ENCODE measurements around the gene CASP5.

Gene CASP5

DNA sequence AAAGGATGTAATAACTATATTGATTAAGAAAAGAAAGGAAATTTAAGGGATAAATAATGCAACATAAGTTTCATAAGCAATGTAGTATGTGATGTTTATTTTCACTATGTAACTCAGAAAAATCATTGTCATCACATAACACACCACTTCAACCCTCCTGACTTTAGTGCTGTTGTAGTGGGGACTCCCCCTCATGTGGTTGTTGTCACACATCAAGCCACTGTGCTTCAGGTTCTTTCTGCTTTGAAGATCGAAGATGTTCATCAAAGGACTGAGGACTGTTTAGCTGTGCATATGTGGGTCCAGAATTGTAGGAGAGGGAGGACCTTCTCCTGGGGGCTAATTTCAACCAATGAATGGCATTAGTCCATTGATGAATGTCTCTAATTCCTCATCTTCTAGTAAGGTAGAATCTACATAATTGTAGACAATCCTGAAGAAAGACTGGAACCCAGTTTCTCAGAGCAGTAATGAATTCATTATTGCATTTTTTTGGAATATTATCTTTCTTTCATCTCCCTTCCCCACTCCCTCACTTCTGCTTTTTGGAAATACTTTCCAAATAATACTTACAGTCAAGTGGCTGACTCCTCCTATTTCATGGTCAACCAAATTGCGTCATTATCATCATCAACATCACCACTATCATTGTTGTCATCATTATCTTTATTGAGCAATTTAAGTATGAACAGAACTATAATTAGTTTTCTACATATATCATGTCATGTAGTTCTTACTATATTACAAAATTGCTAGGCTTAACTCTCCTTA lies 31.9 kb upstream of the CASP5 start:
- Histone ChIP-seq H2BK15ac (ENCODE audit: low read length) (no peak overlapping the region), H3K9ac (ENCODE audit: low read depth, low read length, poor library complexity) (no peak overlapping the region), H3K18ac (ENCODE audit: low read length) (no peak overlapping the region), H4K8ac (ENCODE audit: low read depth, low read length) (no peak overlapping the region), H3K27ac (replicated peaks; ENCODE audit: low read length) (no peak overlapping the region), H3K14ac (ENCODE audit: low read length) (no peak overlapping the region), H3K9me3 (replicated peaks in 1 of 2; ENCODE audit: control insufficient read depth in 2 of 2, insufficient read depth in 1 of 2, low read depth in 1 of 2, low read length in 2 of 2) (no peaks in the 10 kb centered on the region), H3K4ac (ENCODE audit: low read length) (no peak overlapping the region), H3K4me1 (ENCODE audit: control insufficient read depth in 2 of 2, insufficient read depth in 1 of 2, low read depth in 1 of 2, low read length in 2 of 2) (peaks cover 0 to 2% of the 10 kb centered on the region in 2 donors), H3K23ac (ENCODE audit: low read depth, low read length, poor library complexity) (no peak overlapping the region), H2BK5ac (ENCODE audit: low read length) (no peak overlapping the region), H4K91ac (ENCODE audit: low read depth, low read length, poor library complexity) (no peak overlapping the region), H2AFZ (ENCODE audit: low read length) (no peak overlapping the region), H2BK120ac (ENCODE audit: low read depth, low read length) (no peak overlapping the region), H3K79me1 (ENCODE audit: low read depth, low read length) (no peaks in the 10 kb centered on the region), H3K4me2 (ENCODE audit: insufficient read depth, low read length, poor library complexity, severe bottlenecking) (no peak overlapping the region), H2BK12ac (ENCODE audit: low read length) (no peak overlapping the region), H3K36me3 (replicated peaks in 1 of 2; ENCODE audit: control insufficient read depth in 2 of 2, insufficient read depth in 2 of 2, low read length in 2 of 2) (no peaks in the 10 kb centered on the region), H3K4me3 (ENCODE audit: low read length in 2 of 2) (no peak overlapping the region), H3K27me3 (ENCODE audit: control insufficient read depth in 3 of 3, insufficient read depth in 3 of 3, low read depth in 1 of 3, low read length in 3 of 3) (no peaks in the 10 kb centered on the region), H2AK5ac (ENCODE audit: low read depth, low read length) (no peak overlapping the region)
- no peak for DNase-seq (ENCODE audit: low spot score)
- no CpG with 5 or more reads among the region's 2 CpGs for WGBS, 2 donors (ENCODE audit: extremely low coverage in 2 of 2, insufficient read length in 2 of 2, insufficient replicate concordance in 1 of 2)

DNA sequence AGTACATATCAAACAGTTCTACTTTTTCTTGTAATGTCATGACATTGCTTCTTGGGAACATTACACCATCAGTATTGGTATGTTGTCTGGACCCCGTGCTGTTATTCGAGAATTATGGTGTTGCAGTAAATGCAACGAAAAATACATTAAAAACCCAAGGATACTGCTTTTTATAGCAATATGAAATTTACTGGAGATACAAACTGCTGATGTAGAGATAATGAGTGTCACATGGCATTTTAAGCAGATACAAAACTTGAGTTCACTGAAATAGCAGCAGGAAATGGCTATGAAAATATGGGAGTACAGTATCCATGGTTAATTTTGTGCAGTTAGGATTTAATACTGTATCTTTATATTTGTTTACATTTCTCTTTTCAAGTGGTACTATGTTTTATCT lies 29.5 kb upstream of the CASP5 start:
- Histone ChIP-seq H2BK12ac (ENCODE audit: low read length) (no peak overlapping the region), H3K9ac (ENCODE audit: low read depth, low read length, poor library complexity) (no peak overlapping the region), H3K23ac (ENCODE audit: low read depth, low read length, poor library complexity) (no peak overlapping the region), H3K4me3 (ENCODE audit: low read length in 2 of 2) (no peak overlapping the region), H3K4me2 (ENCODE audit: insufficient read depth, low read length, poor library complexity, severe bottlenecking) (no peak overlapping the region), H2AFZ (ENCODE audit: low read length) (no peak overlapping the region), H2BK15ac (ENCODE audit: low read length) (no peak overlapping the region), H3K4me1 (ENCODE audit: control insufficient read depth in 2 of 2, insufficient read depth in 1 of 2, low read depth in 1 of 2, low read length in 2 of 2) (peaks cover 0 to 2% of the 10 kb centered on the region in 2 donors), H2AK5ac (ENCODE audit: low read depth, low read length) (no peak overlapping the region), H2BK5ac (ENCODE audit: low read length) (no peak overlapping the region), H3K36me3 (replicated peaks in 1 of 2; ENCODE audit: control insufficient read depth in 2 of 2, insufficient read depth in 2 of 2, low read length in 2 of 2) (no peaks in the 10 kb centered on the region), H3K79me1 (ENCODE audit: low read depth, low read length) (no peaks in the 10 kb centered on the region), H3K27ac (replicated peaks; ENCODE audit: low read length) (no peak overlapping the region), H3K4ac (ENCODE audit: low read length) (no peak overlapping the region), H4K8ac (ENCODE audit: low read depth, low read length) (no peak overlapping the region), H3K27me3 (ENCODE audit: control insufficient read depth in 3 of 3, insufficient read depth in 3 of 3, low read depth in 1 of 3, low read length in 3 of 3) (no peaks in the 10 kb centered on the region), H3K18ac (ENCODE audit: low read length) (no peak overlapping the region), H3K9me3 (replicated peaks in 1 of 2; ENCODE audit: control insufficient read depth in 2 of 2, insufficient read depth in 1 of 2, low read depth in 1 of 2, low read length in 2 of 2) (no peaks in the 10 kb centered on the region), H3K14ac (ENCODE audit: low read length) (no peak overlapping the region), H4K91ac (ENCODE audit: low read depth, low read length, poor library complexity) (no peak overlapping the region), H2BK120ac (ENCODE audit: low read depth, low read length) (no peak overlapping the region)
- DNase-seq (ENCODE audit: low spot score) = no peak
- WGBS, 2 donors (ENCODE audit: extremely low coverage in 2 of 2, insufficient read length in 2 of 2, insufficient replicate concordance in 1 of 2) = no CpG with 5 or more reads among the region's 3 CpGs

DNA sequence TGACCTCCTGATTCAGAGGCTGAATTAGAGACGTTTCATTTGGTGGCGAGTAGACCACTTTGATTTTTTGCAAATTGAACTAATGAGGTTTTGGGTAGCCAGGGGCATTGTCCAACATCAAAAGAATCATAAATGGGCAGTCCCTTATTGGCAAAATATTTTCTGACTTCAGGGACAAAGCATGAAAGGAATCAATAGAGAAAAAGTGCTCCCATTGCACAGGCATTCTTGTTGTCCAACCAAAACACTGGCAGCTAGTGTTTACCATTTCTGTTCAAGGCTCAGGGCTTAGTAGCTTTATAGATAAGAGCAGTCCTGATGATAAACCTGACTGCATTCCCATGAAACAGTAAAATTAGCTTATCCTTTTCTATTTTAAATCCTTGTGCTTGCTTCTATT lies 28.6 kb upstream of the CASP5 start:
- Histone ChIP-seq H4K8ac (ENCODE audit: low read depth, low read length) (no peak overlapping the region), H3K4me3 (ENCODE audit: low read length in 2 of 2) (no peak overlapping the region)

DNA sequence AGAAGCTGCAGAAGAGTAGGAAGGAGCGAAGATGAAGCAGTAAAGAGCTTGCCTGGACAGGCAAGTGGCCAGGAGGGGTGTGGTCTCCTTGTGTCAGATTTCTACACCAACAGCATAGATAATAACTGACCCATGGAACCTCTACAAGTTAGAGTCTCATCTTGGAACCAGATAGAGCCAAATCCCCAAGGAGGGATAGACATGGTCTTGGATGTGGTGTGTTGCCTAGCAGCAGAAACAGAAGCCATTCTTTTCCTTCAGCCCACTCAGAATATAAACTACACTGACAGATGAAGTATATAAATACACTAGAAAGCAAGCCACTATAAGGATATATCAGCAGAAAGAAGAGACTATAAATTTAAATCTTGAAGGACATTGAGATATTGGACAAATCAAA lies 26.5 kb upstream of the CASP5 start:
- Histone ChIP-seq H2BK12ac (ENCODE audit: low read length) (no peak overlapping the region), H3K9me3 (replicated peaks in 1 of 2; ENCODE audit: control insufficient read depth in 2 of 2, insufficient read depth in 1 of 2, low read depth in 1 of 2, low read length in 2 of 2) (no peaks in the 10 kb centered on the region), H3K36me3 (replicated peaks in 1 of 2; ENCODE audit: control insufficient read depth in 2 of 2, insufficient read depth in 2 of 2, low read length in 2 of 2) (no peaks in the 10 kb centered on the region), H3K4ac (ENCODE audit: low read length) (no peak overlapping the region), H2AFZ (ENCODE audit: low read length) (peak overlapping the region; percentile 31), H4K8ac (ENCODE audit: low read depth, low read length) (no peak overlapping the region), H2BK5ac (ENCODE audit: low read length) (no peak overlapping the region), H2BK15ac (ENCODE audit: low read length) (no peak overlapping the region), H3K18ac (ENCODE audit: low read length) (no peak overlapping the region), H3K79me1 (ENCODE audit: low read depth, low read length) (no peaks in the 10 kb centered on the region), H4K91ac (ENCODE audit: low read depth, low read length, poor library complexity) (no peak overlapping the region), H3K4me3 (ENCODE audit: low read length in 2 of 2) (no peak overlapping the region), H3K23ac (ENCODE audit: low read depth, low read length, poor library complexity) (no peak overlapping the region), H3K27me3 (ENCODE audit: control insufficient read depth in 3 of 3, insufficient read depth in 3 of 3, low read depth in 1 of 3, low read length in 3 of 3) (no peaks in the 10 kb centered on the region), H3K14ac (ENCODE audit: low read length) (no peak overlapping the region), H2AK5ac (ENCODE audit: low read depth, low read length) (no peak overlapping the region), H3K4me2 (ENCODE audit: insufficient read depth, low read length, poor library complexity, severe bottlenecking) (no peak overlapping the region), H3K9ac (ENCODE audit: low read depth, low read length, poor library complexity) (no peak overlapping the region), H2BK120ac (ENCODE audit: low read depth, low read length) (no peak overlapping the region), H3K27ac (replicated peaks; ENCODE audit: low read length) (no peak overlapping the region), H3K4me1 (ENCODE audit: control insufficient read depth in 2 of 2, insufficient read depth in 1 of 2, low read depth in 1 of 2, low read length in 2 of 2) (peaks cover 0 to 9% of the 10 kb centered on the region in 2 donors)
- DNase-seq (ENCODE audit: low spot score) = no peak
- no CpG with 5 or more reads among the region's 1 CpG for WGBS, 2 donors (ENCODE audit: extremely low coverage in 2 of 2, insufficient read length in 2 of 2, insufficient replicate concordance in 1 of 2)

More for the DNA sequence above, 28.6 kb upstream of the CASP5 start:
- no CpG with 5 or more reads among the region's 2 CpGs for WGBS, 2 donors (ENCODE audit: extremely low coverage in 2 of 2, insufficient read length in 2 of 2, insufficient replicate concordance in 1 of 2)
- Histone ChIP-seq H3K36me3 (replicated peaks in 1 of 2; ENCODE audit: control insufficient read depth in 2 of 2, insufficient read depth in 2 of 2, low read length in 2 of 2) (no peaks in the 10 kb centered on the region), H3K23ac (ENCODE audit: low read depth, low read length, poor library complexity) (no peak overlapping the region), H2BK15ac (ENCODE audit: low read length) (no peak overlapping the region), H3K9ac (ENCODE audit: low read depth, low read length, poor library complexity) (no peak overlapping the region), H2AFZ (ENCODE audit: low read length) (no peak overlapping the region), H3K9me3 (replicated peaks in 1 of 2; ENCODE audit: control insufficient read depth in 2 of 2, insufficient read depth in 1 of 2, low read depth in 1 of 2, low read length in 2 of 2) (no peaks in the 10 kb centered on the region), H2BK120ac (ENCODE audit: low read depth, low read length) (no peak overlapping the region), H4K91ac (ENCODE audit: low read depth, low read length, poor library complexity) (no peak overlapping the region), H2BK12ac (ENCODE audit: low read length) (no peak overlapping the region), H3K27me3 (ENCODE audit: control insufficient read depth in 3 of 3, insufficient read depth in 3 of 3, low read depth in 1 of 3, low read length in 3 of 3) (no peaks in the 10 kb centered on the region), H2BK5ac (ENCODE audit: low read length) (no peak overlapping the region), H2AK5ac (ENCODE audit: low read depth, low read length) (no peak overlapping the region), H3K4me1 (ENCODE audit: control insufficient read depth in 2 of 2, insufficient read depth in 1 of 2, low read depth in 1 of 2, low read length in 2 of 2) (peaks cover 0 to 9% of the 10 kb centered on the region in 2 donors), H3K18ac (ENCODE audit: low read length) (no peak overlapping the region), H3K14ac (ENCODE audit: low read length) (no peak overlapping the region), H3K79me1 (ENCODE audit: low read depth, low read length) (no peaks in the 10 kb centered on the region), H3K27ac (replicated peaks; ENCODE audit: low read length) (no peak overlapping the region), H3K4me2 (ENCODE audit: insufficient read depth, low read length, poor library complexity, severe bottlenecking) (no peak overlapping the region), H3K4ac (ENCODE audit: low read length) (no peak overlapping the region)
- no peak for DNase-seq (ENCODE audit: low spot score)
